K562 (cell line): Measurements from ENCODE around the gene HOTAIR. TPM values are rescaled to one million over a fixed set of nuclear protein-coding genes. Genes with fewer than 3 reads are reported as not detected.

Experiments used
- ATF4 ChIP-seq: fragments of 450-650 bp; formaldehyde crosslinking; IDR thresholded peaks from 2 replicates; pipeline ENCODE4 v1.4.0; 2022; ENCODE audit warnings: mild to moderate bottlenecking, moderate library complexity
- BDP1 ChIP-seq: IDR thresholded peaks from 3 replicates; pipeline ENCODE4 v1.6.1; 2011; ENCODE audit not compliant: insufficient read length, insufficient read depth
- CCAR2 ChIP-seq: fragments of 200-400 bp; formaldehyde crosslinking; IDR thresholded peaks from 2 replicates; pipeline ENCODE4 v1.6.1; 2017; ENCODE audit warnings: mild to moderate bottlenecking, low read depth, low read length
- CHD2 ChIP-seq: IDR thresholded peaks from 2 replicates; pipeline ENCODE4 v1.6.1; 2011; ENCODE audit warnings: low read depth, low read length
- CXXC5 ChIP-seq: fragments of 250-450 bp; sonication (Bioruptor Pico); IDR thresholded peaks from 2 replicates; pipeline ENCODE4 v1.8.0; 2022; ENCODE audit warnings: inconsistent platforms, mild to moderate bottlenecking, moderate library complexity
- DIDO1 ChIP-seq: fragments of 450-650 bp; IDR thresholded peaks from 2 replicates; pipeline ENCODE4 v1.6.1; 2016; ENCODE audit warnings: low read depth, missing biosample characterization, missing genetic modification characterization
- FOSL1 ChIP-seq: fragments of 200-800 bp; sonication (Bioruptor generic); conservative IDR thresholded peaks from 2 replicates; pipeline ENCODE4 v1.6.1; 2016; ENCODE audit warnings: missing genetic modification characterization, missing compliant biosample characterization
- GTF2A2 ChIP-seq: IDR thresholded peaks from 2 replicates; pipeline ENCODE4 v1.6.1; 2016; ENCODE audit warnings: mild to moderate bottlenecking, missing genetic modification characterization, missing compliant biosample characterization
- HLTF ChIP-seq: fragments of 450-650 bp; IDR thresholded peaks from 2 replicates; pipeline ENCODE4 v1.6.1; 2016
- MAFF ChIP-seq: IDR thresholded peaks from 2 replicates; pipeline ENCODE4 v1.6.1; 2012; ENCODE audit warnings: low read length, improper control_type of control experiment
- STAG1 ChIP-seq: sonication (generic); formaldehyde crosslinking; IDR thresholded peaks from 2 replicates; pipeline ENCODE4 v1.5.0; 2020; ENCODE audit warnings: missing genetic modification reagents, borderline replicate concordance
- STAT5B ChIP-seq: fragments of 250-450 bp; sonication (Bioruptor Pico); IDR thresholded peaks from 2 replicates; pipeline ENCODE4 v1.8.0; 2021; ENCODE audit warnings: mild to moderate bottlenecking, inconsistent platforms
- ZBTB7A ChIP-seq: IDR thresholded peaks from 2 replicates; pipeline ENCODE4 v1.6.1; 2011; ENCODE audit warnings: low read depth, mild to moderate bottlenecking, low read length, moderate library complexity, borderline replicate concordance; ENCODE audit not compliant: control insufficient read depth
- ZNF3 ChIP-seq: fragments of 250-450 bp; sonication (Bioruptor Pico); IDR thresholded peaks from 2 replicates; pipeline ENCODE4 v1.5.0; 2021; ENCODE audit warnings: mild to moderate bottlenecking, moderate library complexity
- ZNF311 ChIP-seq: fragments of 250-450 bp; sonication (Bioruptor Pico); IDR thresholded peaks from 2 replicates; pipeline ENCODE4 v1.4.0; 2020; ENCODE audit warnings: mild to moderate bottlenecking, moderate library complexity
- ZNF511 ChIP-seq: sonication (generic); formaldehyde crosslinking; IDR thresholded peaks from 2 replicates; pipeline ENCODE4 v1.8.0; 2022; ENCODE audit warnings: mild to moderate bottlenecking, missing genetic modification reagents
- ZNF57 ChIP-seq: fragments of 450-650 bp; formaldehyde crosslinking; IDR thresholded peaks from 2 replicates; pipeline ENCODE4 v1.4.0; 2020; ENCODE audit warnings: mild to moderate bottlenecking, moderate library complexity
- ZNF668 ChIP-seq: fragments of 250-450 bp; sonication (Bioruptor Pico); IDR thresholded peaks from 2 replicates; pipeline ENCODE4 v1.8.0; 2022; ENCODE audit warnings: mild to moderate bottlenecking, inconsistent platforms
- ZNF778 ChIP-seq: fragments of 450-650 bp; formaldehyde crosslinking; IDR thresholded peaks from 2 replicates; pipeline ENCODE4 v1.4.0; 2020; ENCODE audit warnings: mild to moderate bottlenecking, moderate library complexity
- ZZZ3 ChIP-seq: fragments of 450-650 bp; IDR thresholded peaks from 2 replicates; pipeline ENCODE4 v1.6.1; 2016; ENCODE audit warnings: antibody characterized with exemption, mild to moderate bottlenecking, moderate library complexity
- polyA plus RNA-seq, 8 experiments: library from polyadenylated mRNA; depleted of rRNA in 4 of 8; stranded (reverse) in 5 of 8; unstranded in 3 of 8; fragments of >200 nt; fragmentation: Nextera tagmentation in 2 of 8; fragmentation: Illumina TruSeq in 1 of 8; extraction: Ambion mirVana in 2 of 8; extraction: Trizol in 1 of 8; gene quantifications; 2 replicates each; pipeline versions ENCODE4 v1.2.1 to v1.2.3, GENCODE V29; 2011 to 2014; ENCODE audit warnings: inconsistent platforms in 1 of 8, missing spikeins in 1 of 8
- total RNA-seq, 7 experiments: library from RNA; depleted of rRNA in 6 of 7; stranded (reverse); fragments of >200 nt in 6 of 7; fragmentation: Illumina TruSeq in 2 of 7; extraction: Trizol in 2 of 7; gene quantifications; 2 replicates each; pipeline versions ENCODE4 v1.2.1 to v1.2.3, GENCODE V29; 2011 to 2021; ENCODE audit warnings: low replicate concordance in 1 of 7
- TF ChIP-seq, protein P1 (sequence below), 3 experiments: fragments of 200-800 bp in 1 of 3; fragments of 250-450 bp in 1 of 3; fragments of 450-650 bp in 1 of 3; sonication (Bioruptor Pico) in 1 of 3; sonication (Bioruptor generic) in 1 of 3; formaldehyde crosslinking in 1 of 3; IDR thresholded peaks; 2 replicates each; pipeline versions ENCODE4 v1.6.1 to v1.8.0; 2016 to 2022; ENCODE audit warnings: mild to moderate bottlenecking in 2 of 3, missing genetic modification characterization in 2 of 3, missing compliant biosample characterization in 1 of 3, moderate library complexity in 1 of 3
- TF ChIP-seq, protein P2 (sequence below): fragments of 450-650 bp; formaldehyde crosslinking; IDR thresholded peaks from 2 replicates; pipeline ENCODE4 v1.4.0; 2020; ENCODE audit warnings: mild to moderate bottlenecking, mixed read lengths

HOTAIR gene
- total and polyA plus RNA-seq, 9 of the 15 experiments (the other 6 are each of a cell fraction or from before 2014, with no cell fraction given), result 0.04 TPM; not detected in 8

- TF ChIP-seq DIDO1 (no peak), HLTF (no peak), CXXC5 (CRISPR knock-in tag) (peak; percentile 84), ZNF511 (CRISPR knock-in tag) (no peak), STAT5B (CRISPR knock-in tag) (no peak), ZNF778 (CRISPR knock-in tag) (no peak), ZZZ3 (no peak), ZNF311 (CRISPR knock-in tag) (no peak), MAFF (no peak), ATF4 (CRISPR knock-in tag) (no peak), FOSL1 (tag) (no peak), STAG1 (no peak), ZNF668 (CRISPR knock-in tag) (no peak), GTF2A2 (tag) (no peak; the same call in 1 of the 2 replicates), ZNF3 (CRISPR knock-in tag) (no peak), BDP1 (no peak), ZNF57 (CRISPR knock-in tag) (no peak), ZBTB7A (peak; percentile 86; the same call in 1 of the 2 replicates), CHD2 (no peak), CCAR2 (no peak)
- TF ChIP-seq, protein P1, sequence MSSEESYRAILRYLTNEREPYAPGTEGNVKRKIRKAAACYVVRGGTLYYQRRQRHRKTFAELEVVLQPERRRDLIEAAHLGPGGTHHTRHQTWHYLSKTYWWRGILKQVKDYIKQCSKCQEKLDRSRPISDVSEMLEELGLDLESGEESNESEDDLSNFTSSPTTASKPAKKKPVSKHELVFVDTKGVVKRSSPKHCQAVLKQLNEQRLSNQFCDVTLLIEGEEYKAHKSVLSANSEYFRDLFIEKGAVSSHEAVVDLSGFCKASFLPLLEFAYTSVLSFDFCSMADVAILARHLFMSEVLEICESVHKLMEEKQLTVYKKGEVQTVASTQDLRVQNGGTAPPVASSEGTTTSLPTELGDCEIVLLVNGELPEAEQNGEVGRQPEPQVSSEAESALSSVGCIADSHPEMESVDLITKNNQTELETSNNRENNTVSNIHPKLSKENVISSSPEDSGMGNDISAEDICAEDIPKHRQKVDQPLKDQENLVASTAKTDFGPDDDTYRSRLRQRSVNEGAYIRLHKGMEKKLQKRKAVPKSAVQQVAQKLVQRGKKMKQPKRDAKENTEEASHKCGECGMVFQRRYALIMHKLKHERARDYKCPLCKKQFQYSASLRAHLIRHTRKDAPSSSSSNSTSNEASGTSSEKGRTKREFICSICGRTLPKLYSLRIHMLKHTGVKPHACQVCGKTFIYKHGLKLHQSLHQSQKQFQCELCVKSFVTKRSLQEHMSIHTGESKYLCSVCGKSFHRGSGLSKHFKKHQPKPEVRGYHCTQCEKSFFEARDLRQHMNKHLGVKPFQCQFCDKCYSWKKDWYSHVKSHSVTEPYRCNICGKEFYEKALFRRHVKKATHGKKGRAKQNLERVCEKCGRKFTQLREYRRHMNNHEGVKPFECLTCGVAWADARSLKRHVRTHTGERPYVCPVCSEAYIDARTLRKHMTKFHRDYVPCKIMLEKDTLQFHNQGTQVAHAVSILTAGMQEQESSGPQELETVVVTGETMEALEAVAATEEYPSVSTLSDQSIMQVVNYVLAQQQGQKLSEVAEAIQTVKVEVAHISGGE (CRISPR knock-in tag; IDR thresholded peaks at IDR 0.05), result peak in 2 of 3 experiments; percentile 74 to 85; a peak in 4 of 6 replicates
- TF ChIP-seq, protein P2, sequence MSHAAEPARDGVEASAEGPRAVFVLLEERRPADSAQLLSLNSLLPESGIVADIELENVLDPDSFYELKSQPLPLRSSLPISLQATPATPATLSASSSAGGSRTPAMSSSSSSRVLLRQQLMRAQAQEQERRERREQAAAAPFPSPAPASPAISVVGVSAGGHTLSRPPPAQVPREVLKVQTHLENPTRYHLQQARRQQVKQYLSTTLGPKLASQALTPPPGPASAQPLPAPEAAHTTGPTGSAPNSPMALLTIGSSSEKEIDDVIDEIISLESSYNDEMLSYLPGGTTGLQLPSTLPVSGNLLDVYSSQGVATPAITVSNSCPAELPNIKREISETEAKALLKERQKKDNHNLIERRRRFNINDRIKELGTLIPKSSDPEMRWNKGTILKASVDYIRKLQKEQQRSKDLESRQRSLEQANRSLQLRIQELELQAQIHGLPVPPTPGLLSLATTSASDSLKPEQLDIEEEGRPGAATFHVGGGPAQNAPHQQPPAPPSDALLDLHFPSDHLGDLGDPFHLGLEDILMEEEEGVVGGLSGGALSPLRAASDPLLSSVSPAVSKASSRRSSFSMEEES (CRISPR knock-in tag), result no peak
Measured at GRCh38 chr12:53995378-53996239, 20.9 kb upstream of the HOTAIR start (continued).
